OCI-LY1 (cell line): ENCODE measurements around the gene ORAI3.

Experiments
- H2AFZ ChIP-seq: fragments of 200-600 bp; sonication (generic), shearing (Covaris generic); 2 replicates; pipeline ENCODE4 v1.6.0; 2014; ENCODE audit warnings: antibody characterized with exemption, mild to moderate bottlenecking, low read length
- H3F3A ChIP-seq: fragments of 200-600 bp; sonication (generic), shearing (Covaris generic); 2 replicates; pipeline ENCODE4 v1.6.0; 2014; ENCODE audit warnings: mild to moderate bottlenecking, antibody characterized with exemption, low read length, moderate library complexity; ENCODE audit not compliant: insufficient read depth
- H3K27ac ChIP-seq: fragments of 200-600 bp; sonication (generic); 2 replicates; pipeline ENCODE4 v1.5.1; 2014; ENCODE audit warnings: low read length, mixed run types, mild to moderate bottlenecking, low read depth; ENCODE audit not compliant: poor library complexity, severe bottlenecking
- H3K27me3 ChIP-seq: fragments of 200-600 bp; sonication (generic); 2 replicates; pipeline ENCODE4 v1.6.0; 2014; ENCODE audit warnings: antibody characterized with exemption, mild to moderate bottlenecking, low read length, moderate library complexity; ENCODE audit not compliant: insufficient read depth
- H3K36me3 ChIP-seq: fragments of 200-600 bp; sonication (generic); 2 replicates; pipeline ENCODE4 v1.6.1; 2014; ENCODE audit warnings: mild to moderate bottlenecking, antibody characterized with exemption, low read length, moderate library complexity, mixed read lengths; ENCODE audit not compliant: insufficient read depth
- H3K4me1 ChIP-seq: fragments of 200-600 bp; sonication (generic); 2 replicates; pipeline ENCODE4 v1.5.1; 2014; ENCODE audit warnings: mild to moderate bottlenecking, low read length, moderate library complexity; ENCODE audit not compliant: insufficient read depth, severe bottlenecking
- H3K4me2 ChIP-seq: fragments of 200-600 bp; sonication (generic), shearing (Covaris generic); 2 replicates; pipeline ENCODE4 v1.6.1; 2014; ENCODE audit warnings: low read length
- H3K4me3 ChIP-seq: fragments of 200-600 bp; sonication (generic); 2 replicates; pipeline ENCODE4 v1.5.1; 2014; ENCODE audit warnings: low read length, low read depth, mild to moderate bottlenecking, mixed read lengths; ENCODE audit not compliant: poor library complexity, severe bottlenecking
- H3K79me2 ChIP-seq: fragments of 200-600 bp; shearing (Covaris generic); 2 replicates; pipeline ENCODE4 v1.6.1; 2016; ENCODE audit warnings: mixed run types, low read length, mixed read lengths; ENCODE audit not compliant: insufficient read depth
- H3K9ac ChIP-seq: fragments of 200-600 bp; sonication (generic), shearing (Covaris generic); 2 replicates; pipeline ENCODE4 v1.6.1; 2014; ENCODE audit warnings: mild to moderate bottlenecking, low read length, mixed read lengths
- H3K9me2 ChIP-seq: fragments of 200-600 bp; sonication (generic), shearing (Covaris generic); 2 replicates; pipeline ENCODE4 v1.6.1; 2014; ENCODE audit warnings: low read depth, mild to moderate bottlenecking, low read length, mixed read lengths
- H3K9me3 ChIP-seq: fragments of 200-600 bp; shearing (Covaris generic); 2 replicates; pipeline ENCODE4 v1.6.1; 2014; ENCODE audit warnings: low read length, mixed read lengths
- H4K20me1 ChIP-seq: fragments of 200-600 bp; sonication (generic), shearing (Covaris generic); 2 replicates; pipeline ENCODE4 v1.6.0; 2016; ENCODE audit warnings: mild to moderate bottlenecking, low read length; ENCODE audit not compliant: insufficient read depth
- EZH2 ChIP-seq: fragments of 200-600 bp; sonication (generic), shearing (Covaris generic); IDR thresholded peaks from 2 replicates; pipeline ENCODE4 v1.8.0; 2017; ENCODE audit warnings: borderline replicate concordance, mixed run types, mild to moderate bottlenecking, antibody characterized with exemption, low read length, moderate library complexity, mixed read lengths
- TF ChIP-seq, protein P1 (sequence below): fragments of 200-600 bp; sonication (generic), shearing (Covaris generic); IDR thresholded peaks from 2 replicates; pipeline ENCODE4 v1.5.1; 2017; ENCODE audit warnings: mild to moderate bottlenecking, antibody characterized with exemption, low read length, moderate library complexity, mixed read lengths

ORAI3 gene

DNA sequence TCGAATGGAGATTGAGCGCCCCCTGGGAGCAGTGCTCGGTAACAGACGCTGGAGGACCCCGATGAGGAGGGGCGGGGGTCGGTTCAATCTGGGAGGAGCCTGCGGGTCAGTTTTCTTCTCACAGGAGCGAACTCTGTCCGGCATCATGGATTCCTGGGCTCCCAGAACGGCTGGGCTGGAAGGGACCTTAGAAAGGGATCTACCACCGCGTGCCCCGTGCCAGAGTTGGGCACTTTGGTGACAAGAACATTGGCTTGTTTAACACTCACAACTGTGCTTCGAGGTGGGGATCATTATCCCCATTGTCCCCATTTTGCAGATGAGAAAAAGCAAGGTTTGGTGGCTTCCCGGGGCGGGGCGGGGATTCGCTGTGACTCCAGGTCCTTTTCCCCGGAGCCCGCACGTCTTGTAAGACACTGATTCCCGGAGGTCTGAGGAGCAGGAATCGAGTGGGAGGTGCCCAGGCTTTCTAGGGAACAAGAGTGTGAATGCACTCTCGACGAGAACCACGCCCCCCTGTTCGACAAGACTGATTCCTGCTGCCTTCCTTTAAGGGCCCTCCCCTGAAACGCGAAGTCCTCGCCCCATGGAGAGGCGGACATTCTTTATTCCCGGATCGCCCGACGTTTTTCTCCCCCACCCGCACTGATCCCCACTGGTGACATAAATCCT is 27.0 kb upstream of the ORAI3 start:
- peak overlapping the region; percentile 73 for H3K4me3 ChIP-seq
- no peaks in the 10 kb centered on the region for H4K20me1 ChIP-seq
- no peaks in the 10 kb centered on the region for H3K36me3 ChIP-seq
- H2AFZ ChIP-seq: peak overlapping the region; percentile 28; the same call in 1 of the 2 replicates
- no peaks in the 10 kb centered on the region for H3F3A ChIP-seq
- H3K4me1 ChIP-seq: peaks cover 19% of the 10 kb centered on the region
- no peaks in the 10 kb centered on the region for H3K79me2 ChIP-seq
- H3K4me2 ChIP-seq: peak overlapping the region; percentile 91
- H3K9ac ChIP-seq: peak overlapping the region; percentile 55; the same call in 1 of the 2 replicates
- no peaks in the 10 kb centered on the region for H3K9me2 ChIP-seq
- no peaks in the 10 kb centered on the region for H3K27me3 ChIP-seq
- no peaks in the 10 kb centered on the region for H3K9me3 ChIP-seq
- TF ChIP-seq, protein P1, sequence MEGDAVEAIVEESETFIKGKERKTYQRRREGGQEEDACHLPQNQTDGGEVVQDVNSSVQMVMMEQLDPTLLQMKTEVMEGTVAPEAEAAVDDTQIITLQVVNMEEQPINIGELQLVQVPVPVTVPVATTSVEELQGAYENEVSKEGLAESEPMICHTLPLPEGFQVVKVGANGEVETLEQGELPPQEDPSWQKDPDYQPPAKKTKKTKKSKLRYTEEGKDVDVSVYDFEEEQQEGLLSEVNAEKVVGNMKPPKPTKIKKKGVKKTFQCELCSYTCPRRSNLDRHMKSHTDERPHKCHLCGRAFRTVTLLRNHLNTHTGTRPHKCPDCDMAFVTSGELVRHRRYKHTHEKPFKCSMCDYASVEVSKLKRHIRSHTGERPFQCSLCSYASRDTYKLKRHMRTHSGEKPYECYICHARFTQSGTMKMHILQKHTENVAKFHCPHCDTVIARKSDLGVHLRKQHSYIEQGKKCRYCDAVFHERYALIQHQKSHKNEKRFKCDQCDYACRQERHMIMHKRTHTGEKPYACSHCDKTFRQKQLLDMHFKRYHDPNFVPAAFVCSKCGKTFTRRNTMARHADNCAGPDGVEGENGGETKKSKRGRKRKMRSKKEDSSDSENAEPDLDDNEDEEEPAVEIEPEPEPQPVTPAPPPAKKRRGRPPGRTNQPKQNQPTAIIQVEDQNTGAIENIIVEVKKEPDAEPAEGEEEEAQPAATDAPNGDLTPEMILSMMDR: peak; percentile 97
- no peak for TF ChIP-seq EZH2
- H3K27ac ChIP-seq: peak overlapping the region; percentile 47

GRCh38 chr16:30922420-30922959 is 26.4 kb upstream of the ORAI3 start:
- Histone ChIP-seq H3K9ac (peak overlapping the region; percentile 72), H3K79me2 (no peaks in the 10 kb centered on the region), H3K9me2 (no peaks in the 10 kb centered on the region), H2AFZ (peak overlapping the region; percentile 28; the same call in 1 of the 2 replicates), H3K4me1 (peaks cover 22% of the 10 kb centered on the region), H3K4me3 (peak overlapping the region; percentile 73), H3F3A (no peaks in the 10 kb centered on the region), H3K9me3 (no peaks in the 10 kb centered on the region), H4K20me1 (no peaks in the 10 kb centered on the region), H3K27ac (peak overlapping the region; percentile 85), H3K27me3 (no peaks in the 10 kb centered on the region), H3K36me3 (no peaks in the 10 kb centered on the region), H3K4me2 (peak overlapping the region; percentile 91)
- TF ChIP-seq, protein P1: no peak
- TF ChIP-seq EZH2: no peak

DNA sequence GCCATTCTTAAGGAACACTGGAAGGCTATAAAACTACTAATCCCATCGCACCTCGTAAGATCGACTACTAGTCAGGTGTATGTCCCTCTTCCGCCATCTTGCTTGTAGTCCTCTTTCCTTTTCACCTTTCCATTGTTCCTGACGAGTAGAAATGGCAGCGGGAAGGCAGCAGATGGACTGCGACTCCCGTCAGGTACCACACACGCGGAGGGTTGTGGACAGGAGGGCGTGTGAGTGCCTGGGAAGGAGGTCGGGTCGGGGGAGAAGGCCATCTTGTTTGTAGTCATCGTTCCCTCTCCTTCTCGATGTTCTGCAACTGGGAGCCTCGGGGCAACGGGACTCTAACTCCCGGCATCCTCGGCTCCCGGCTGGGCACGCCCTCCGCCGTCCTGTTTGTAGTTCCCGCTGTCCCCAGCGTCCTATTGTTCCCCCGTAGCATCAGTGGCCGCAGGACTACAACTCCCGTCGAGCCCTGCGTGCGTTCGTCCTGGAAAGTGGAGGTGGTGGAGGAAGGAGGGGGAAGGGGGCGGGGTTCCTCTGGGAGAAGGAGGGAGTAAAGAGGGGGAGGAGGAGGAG is 25.8 kb upstream of the ORAI3 start:
- H3K27me3 ChIP-seq: no peaks in the 10 kb centered on the region
- H3F3A ChIP-seq: no peaks in the 10 kb centered on the region
- no peaks in the 10 kb centered on the region for H3K36me3 ChIP-seq
- H3K79me2 ChIP-seq: no peaks in the 10 kb centered on the region
- H4K20me1 ChIP-seq: no peaks in the 10 kb centered on the region
- peaks cover 27% of the 10 kb centered on the region for H3K4me1 ChIP-seq
- H2AFZ ChIP-seq: no peak overlapping the region
- H3K9ac ChIP-seq: peak overlapping the region; percentile 72
- peak overlapping the region; percentile 68 for H3K4me2 ChIP-seq
- H3K27ac ChIP-seq: peak overlapping the region; percentile 85
- no peak for TF ChIP-seq EZH2
- TF ChIP-seq, protein P1: no peak
- no peaks in the 10 kb centered on the region for H3K9me3 ChIP-seq
- H3K9me2 ChIP-seq: no peaks in the 10 kb centered on the region
- H3K4me3 ChIP-seq: peak overlapping the region; percentile 73
